ENCODE measurements around the gene ZFYVE28. TPM values are rescaled to one million over a fixed set of nuclear protein-coding genes. Genes with fewer than 3 reads are reported as not detected.

Gene ZFYVE28
- total RNA-seq, 3 donors from 2014 or later = 32.4 to 56.4 (median 42.9) TPM

- no peak for ATAC-seq
- Histone ChIP-seq H3K9me3 (no peaks in the 10 kb centered on the region), H3K4me3 (no peak overlapping the region), H3K4me1 (ENCODE audit: low read depth) (no peaks in the 10 kb centered on the region), H3K36me3 (ENCODE audit: low read depth) (no peaks in the 10 kb centered on the region)
- intact Hi-C loops (cut with DNase I, micrococcal nuclease) = no loop called here
- no peak for DNase-seq
- no peak for TF ChIP-seq CTCF (IDR thresholded peaks at IDR 0.05)
Measured at GRCh38 chr4:2283199-2283711, 135.2 kb downstream of the ZFYVE28 start.

- TF ChIP-seq CTCF (IDR thresholded peaks at IDR 0.05) = no peak
- Histone ChIP-seq H3K9me3 (no peaks in the 10 kb centered on the region), H3K36me3 (ENCODE audit: low read depth) (no peaks in the 10 kb centered on the region), H3K4me1 (ENCODE audit: low read depth) (no peaks in the 10 kb centered on the region), H3K4me3 (no peak overlapping the region)
- peak; percentile 85 for ATAC-seq
- intact Hi-C loops (cut with DNase I, micrococcal nuclease) = no loop called here
- DNase-seq = peak; percentile 24 to 70 (median 38)
Measured at GRCh38 chr4:2281575-2282343, 136.7 kb downstream of the ZFYVE28 start.

DNA sequence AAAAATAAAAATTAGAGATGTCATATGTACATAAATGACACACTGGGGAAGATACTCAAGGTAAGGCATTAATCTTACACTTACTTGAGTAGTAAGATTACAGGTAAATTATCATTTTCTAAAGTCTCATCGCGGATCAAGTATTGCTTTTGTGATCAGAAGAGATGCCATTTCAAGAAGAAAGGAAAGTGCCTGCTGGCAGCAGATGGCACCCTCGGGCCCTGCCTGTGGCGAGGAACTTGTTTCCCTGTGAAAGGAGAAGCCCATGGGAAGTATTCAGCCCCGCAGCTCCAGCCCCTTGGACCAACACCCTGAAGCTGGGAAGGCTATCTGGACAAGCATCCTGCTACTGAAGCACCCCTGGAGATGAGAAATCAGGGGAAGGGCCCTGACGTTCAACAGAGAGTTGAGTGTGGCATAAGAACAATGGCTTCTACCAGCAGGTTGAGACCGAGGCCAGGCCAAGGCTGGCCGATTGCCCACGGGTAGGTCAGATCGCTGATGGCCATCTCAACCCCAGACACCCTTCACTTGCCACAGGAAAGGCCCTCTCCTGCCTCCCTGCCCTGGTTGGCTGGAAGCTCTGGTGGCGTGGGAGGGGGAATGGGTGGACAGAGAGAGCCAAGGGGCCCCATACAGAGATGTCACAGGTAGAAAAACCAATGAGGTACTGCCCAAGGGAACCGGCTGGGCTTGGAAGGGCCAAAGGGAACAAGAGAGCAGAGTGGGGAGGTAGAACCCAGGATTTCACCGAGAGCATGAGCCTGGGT, 137.7 kb downstream of the ZFYVE28 start:
- intact Hi-C loops (cut with DNase I, micrococcal nuclease) = no loop called here
- H3K36me3 ChIP-seq (ENCODE audit: low read depth) = no peaks in the 10 kb centered on the region
- no peaks in the 10 kb centered on the region for H3K4me1 ChIP-seq (ENCODE audit: low read depth)
- H3K9me3 ChIP-seq = no peaks in the 10 kb centered on the region
- no peak overlapping the region for H3K4me3 ChIP-seq
- TF ChIP-seq CTCF (IDR thresholded peaks at IDR 0.05) = no peak
- DNase-seq = peak in 2 of 3 donors; percentile 41 to 56
- no peak for ATAC-seq

DNA sequence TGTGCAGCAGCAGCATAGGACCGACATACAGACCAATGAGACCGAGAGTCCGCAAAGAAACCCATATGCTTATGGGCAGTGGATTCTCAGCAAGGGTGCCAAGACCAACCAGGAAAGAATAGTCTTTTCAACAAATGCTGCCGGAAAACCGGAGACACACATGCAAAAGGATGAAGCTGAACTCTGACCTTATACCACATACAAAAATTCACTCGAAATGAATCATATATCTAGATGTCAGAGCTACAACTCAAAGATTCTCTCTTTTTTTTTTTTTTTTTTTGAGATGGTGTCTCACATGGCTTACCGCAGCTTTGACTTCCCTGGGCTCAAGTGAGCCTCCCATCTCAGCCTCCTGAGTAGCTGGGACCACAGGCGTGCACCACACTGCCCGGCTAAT, 140.5 kb downstream of the ZFYVE28 start:
- Histone ChIP-seq H3K4me1 (ENCODE audit: low read depth) (no peaks in the 10 kb centered on the region), H3K9me3 (no peaks in the 10 kb centered on the region), H3K36me3 (ENCODE audit: low read depth) (no peaks in the 10 kb centered on the region), H3K4me3 (no peak overlapping the region)
- TF ChIP-seq CTCF (IDR thresholded peaks at IDR 0.05) = no peak
- intact Hi-C loops (cut with DNase I, micrococcal nuclease) = no loop called here
- ATAC-seq (no peak), DNase-seq (no peak)

DNA sequence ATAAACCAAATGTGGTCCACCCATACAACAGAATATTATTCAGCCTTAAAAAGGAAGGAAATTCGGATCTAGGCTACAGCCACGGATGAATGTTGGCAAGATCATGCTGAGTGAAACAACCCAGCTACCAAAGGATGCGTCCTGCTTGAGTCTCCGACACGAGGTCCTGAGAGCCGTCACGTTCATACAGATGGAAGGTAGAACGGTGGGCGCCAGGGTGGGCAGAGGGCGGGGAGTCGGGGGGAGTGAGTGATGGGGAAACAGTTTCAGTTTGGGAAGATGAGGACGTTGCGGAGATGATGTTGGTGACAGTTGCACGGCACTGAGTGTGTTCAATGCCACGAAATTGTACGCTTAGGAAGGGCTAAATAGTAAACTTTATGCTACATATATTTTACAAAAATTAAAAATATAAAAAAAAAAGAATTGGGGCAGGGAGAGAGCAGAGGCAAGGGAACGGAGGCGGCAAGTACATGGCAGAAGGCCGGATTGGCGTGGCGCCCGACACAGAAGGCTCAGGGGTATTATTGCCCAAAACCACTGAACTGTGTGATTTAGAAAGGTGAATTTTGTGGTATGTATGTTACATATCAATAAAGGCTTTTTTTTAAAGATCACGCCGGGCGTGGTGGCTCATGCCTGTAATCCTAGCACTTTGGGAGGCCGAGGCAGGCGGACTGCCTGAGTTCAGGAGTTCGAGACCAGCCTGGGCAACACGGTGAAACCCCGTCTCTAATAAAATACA, 141.7 kb downstream of the ZFYVE28 start:
- DNase-seq (peak in 1 of 3 donors; percentile 17), ATAC-seq (no peak)
- no peaks in the 10 kb centered on the region for H3K4me1 ChIP-seq (ENCODE audit: low read depth)
- no peak for TF ChIP-seq CTCF (IDR thresholded peaks at IDR 0.05)
- no peaks in the 10 kb centered on the region for H3K9me3 ChIP-seq
- H3K4me3 ChIP-seq = no peak overlapping the region
- intact Hi-C loops (cut with DNase I, micrococcal nuclease) = no loop called here
- H3K36me3 ChIP-seq (ENCODE audit: low read depth) = no peaks in the 10 kb centered on the region

All from mucosa of descending colon (tissue), 3 donors.